Body of pancreas (tissue), 4 donors: ENCODE measurements around the gene PADI6. TPM values are rescaled to one million over a fixed set of nuclear protein-coding genes. Genes with fewer than 3 reads are reported as not detected.

Experiments
- ATAC-seq: fragments of 150-250 bp; one replicate; pipeline ENCODE4 v1.9.1; 2016
- DNase-seq, 4 donors: peaks; one replicate each; pipeline ENCODE4 v3.0.0-alpha.2; 2019
- H3K27ac ChIP-seq, 4 donors: fragments of 200-600 bp; sonication (generic); 1 replicate in 3 of 4; 2 replicates in 1 of 4; pipeline versions ENCODE4 v1.5.1 to v1.6.1; 2016 to 2019; ENCODE audit warnings: mild to moderate bottlenecking in 1 of 4, mixed read lengths in 1 of 4, moderate library complexity in 1 of 4
- H3K27me3 ChIP-seq, 2 donors: fragments of 200-600 bp; sonication (generic); one replicate each; pipeline ENCODE4 v1.6.0; 2016; ENCODE audit warnings: mild to moderate bottlenecking in 1 of 2
- H3K36me3 ChIP-seq, 2 donors: fragments of 200-600 bp; sonication (generic); replicated peaks in 1 of 2; 2 replicates each; pipeline ENCODE4 v1.5.1; 2016; ENCODE audit warnings: low read depth in 2 of 2; ENCODE audit not compliant: insufficient read depth in 1 of 2
- H3K4me1 ChIP-seq: fragments of 200-600 bp; sonication (generic); one replicate; pipeline ENCODE4 v1.6.0; 2016
- H3K4me3 ChIP-seq, 2 donors: fragments of 200-600 bp; sonication (generic); 1 replicate in 1 of 2; 2 replicates in 1 of 2; pipeline ENCODE4 v1.5.1; 2016 to 2019
- H3K9me3 ChIP-seq, 3 donors: fragments of 200-600 bp; sonication (generic); 1 replicate in 2 of 3; 2 replicates in 1 of 3; pipeline ENCODE4 v1.5.1; 2016
- CTCF ChIP-seq, 7 experiments: fragments of 450-650 bp in 4 of 7; fragments of 200-600 bp in 3 of 7; sonication (generic) in 3 of 7; IDR thresholded peaks; one replicate each; pipeline ENCODE4 v1.5.1; 2016 to 2019; ENCODE audit warnings: antibody characterized with exemption in 7 of 7
- POLR2A ChIP-seq, 3 donors: fragments of 450-650 bp; IDR thresholded peaks; one replicate each; pipeline ENCODE4 v1.6.1; 2016; ENCODE audit warnings: antibody characterized with exemption in 3 of 3, mild to moderate bottlenecking in 2 of 3
- whole genome bisulfite sequencing, 2 donors: methylation state at CpG; one replicate each; pipeline ENCODE4 v1.1.5; 2017; 5-methylcytosine and 5-hydroxymethylcytosine counted together
- intact Hi-C: fragments of 100-400 bp; cut with DNase I; formaldehyde crosslinking; loops from one replicate; pipeline ENCODE4 v1.15.1; 2023
- total RNA-seq, 2 donors: library from RNA; depleted of rRNA; stranded (reverse); fragments of >200 nt; gene quantifications; one replicate each; pipeline ENCODE4 v1.1.0, GENCODE V29; 2016

PADI6 gene
- not detected for total RNA-seq

GRCh38 chr1:17371896-17372295 lies at the start of gene PADI6:
Gene PADI6, plus strand, starts transcription at chr1:17372196. Its CDS starts 50 bp downstream, at chr1:17372246.
- TF ChIP-seq POLR2A (IDR thresholded peaks at IDR 0.05) (no peak), CTCF (IDR thresholded peaks at IDR 0.05) (no peak)
- no peak within 1 kb of the TSS for H3K27ac ChIP-seq
- ATAC-seq (no peak), DNase-seq (no peak)
- 50% methylated on average over 7 of the region's 7 CpGs; no CpG with 5 or more reads in 1 of the 2 donors for WGBS, 2 donors
- no peaks in the 10 kb centered on the region for H3K9me3 ChIP-seq
- intact Hi-C loops: no loop called here
- H3K4me3 ChIP-seq: no peak within 1 kb of the TSS
- H3K27me3 ChIP-seq: no peaks in the 10 kb centered on the region
- no peaks in the 10 kb centered on the region for H3K4me1 ChIP-seq
- H3K36me3 ChIP-seq: no peaks in the 10 kb centered on the region

- H3K9me3 ChIP-seq: no peaks in the 10 kb centered on the region
- H3K27me3 ChIP-seq: no peaks in the 10 kb centered on the region
- ATAC-seq: no peak
- DNase-seq: no peak
- no peak overlapping the region for H3K27ac ChIP-seq
- H3K4me3 ChIP-seq: no peak overlapping the region
- no peaks in the 10 kb centered on the region for H3K4me1 ChIP-seq
- no peaks in the 10 kb centered on the region for H3K36me3 ChIP-seq
- intact Hi-C loops: no loop called here
- WGBS, 2 donors: 77 to 84% methylated on average over 5 of the region's 5 CpGs
- TF ChIP-seq CTCF (IDR thresholded peaks at IDR 0.05) (no peak), POLR2A (IDR thresholded peaks at IDR 0.05) (no peak)
Observed at GRCh38 chr1:17328855-17329254, 43.1 kb upstream of the PADI6 start.

GRCh38 chr1:17329610-17330009 lies 42.4 kb upstream of the PADI6 start:
- ATAC-seq (no peak), DNase-seq (no peak)
- intact Hi-C loops: loop anchor here (10.0 kb wide), 2 partner anchors 205 to 265 kb away; no protein-coding TSS in a partner anchor
- Histone ChIP-seq H3K36me3 (no peaks in the 10 kb centered on the region), H3K9me3 (no peaks in the 10 kb centered on the region), H3K4me3 (no peak overlapping the region), H3K27me3 (no peaks in the 10 kb centered on the region), H3K4me1 (no peaks in the 10 kb centered on the region), H3K27ac (no peak overlapping the region)
- no peak for TF ChIP-seq CTCF (IDR thresholded peaks at IDR 0.05)
- TF ChIP-seq POLR2A (IDR thresholded peaks at IDR 0.05): no peak
- WGBS, 2 donors: 62% methylated on average over 4 of the region's 4 CpGs

GRCh38 chr1:17330856-17331255 lies 41.1 kb upstream of the PADI6 start:
- no peak for TF ChIP-seq CTCF (IDR thresholded peaks at IDR 0.05)
- TF ChIP-seq POLR2A (IDR thresholded peaks at IDR 0.05): no peak
- Histone ChIP-seq H3K27ac (no peak overlapping the region), H3K4me3 (no peak overlapping the region), H3K9me3 (no peaks in the 10 kb centered on the region), H3K27me3 (no peaks in the 10 kb centered on the region), H3K4me1 (no peaks in the 10 kb centered on the region), H3K36me3 (no peaks in the 10 kb centered on the region)
- intact Hi-C loops: loop anchor here (10.0 kb wide), 2 partner anchors 206 to 266 kb away; no protein-coding TSS in a partner anchor
- ATAC-seq: no peak
- no peak for DNase-seq
- WGBS, 2 donors: 80% methylated on average over 7 of the region's 7 CpGs; no CpG with 5 or more reads in 1 of the 2 donors

- DNase-seq (no peak), ATAC-seq (no peak)
- Histone ChIP-seq H3K36me3 (no peaks in the 10 kb centered on the region), H3K27me3 (no peaks in the 10 kb centered on the region), H3K4me1 (no peaks in the 10 kb centered on the region), H3K4me3 (no peak overlapping the region), H3K9me3 (no peaks in the 10 kb centered on the region), H3K27ac (no peak overlapping the region)
- intact Hi-C loops: loop anchor here (10.0 kb wide), 2 partner anchors 208 to 268 kb away; no protein-coding TSS in a partner anchor
- TF ChIP-seq POLR2A (IDR thresholded peaks at IDR 0.05) (no peak), CTCF (IDR thresholded peaks at IDR 0.05) (no peak)
- WGBS, 2 donors: 81 to 85% methylated on average over 5 to 8 of the region's 8 CpGs
Observed at GRCh38 chr1:17333081-17333480, 38.9 kb upstream of the PADI6 start.
